Keratinocyte (primary cell): ENCODE data around the gene ATG10. TPM values are rescaled to one million over a fixed set of nuclear protein-coding genes. Genes with fewer than 3 reads are reported as not detected.
A peak's percentile ranks its signal among the peaks of the same experiment; 100 is the strongest.

ENCODE experiments used
- DNase-seq: peaks from one replicate; pipeline ENCODE4 v3.0.0-alpha.2; 2011; ENCODE audit warnings: low read depth, missing footprints, low spot score
- FAIRE-seq: peaks from 2 replicates; lab custom pipeline; 2011; peaks lifted over from hg19 to GRCh38; lab: Jason Lieb, UNC
- H2AFZ ChIP-seq: 2 replicates; pipeline ENCODE4 v1.6.0; 2012; ENCODE audit warnings: low read length, control low read depth, inconsistent platforms; ENCODE audit not compliant: control insufficient read depth
- H3K27ac ChIP-seq: 2 replicates; pipeline ENCODE4 v1.5.1; 2011; ENCODE audit warnings: low read length; ENCODE audit not compliant: control insufficient read depth, insufficient read depth
- H3K27me3 ChIP-seq: 3 replicates; pipeline ENCODE4 v1.6.0; 2011; ENCODE audit warnings: low read length; ENCODE audit not compliant: control insufficient read depth, insufficient read depth; ENCODE audit errors: extremely low read depth
- H3K36me3 ChIP-seq, 2 experiments: 2 replicates in 1 of 2; 3 replicates in 1 of 2; pipeline ENCODE4 v1.5.1; 2011; ENCODE audit warnings: low read length in 2 of 2, mild to moderate bottlenecking in 1 of 2; ENCODE audit not compliant: control insufficient read depth in 2 of 2, insufficient read depth in 2 of 2; ENCODE audit errors: extremely low read depth in 1 of 2
- H3K4me1 ChIP-seq: 3 replicates; pipeline ENCODE4 v1.5.1; 2011; ENCODE audit warnings: low read length; ENCODE audit not compliant: control insufficient read depth, insufficient read depth; ENCODE audit errors: extremely low read depth
- H3K4me2 ChIP-seq: 3 replicates; pipeline ENCODE4 v1.6.0; 2011; ENCODE audit warnings: low read depth, low read length; ENCODE audit not compliant: control insufficient read depth, insufficient read depth; ENCODE audit errors: extremely low read depth
- H3K4me3 ChIP-seq, 3 experiments: fragments of 200-600 bp in 1 of 3; sonication (generic) in 1 of 3; 2 replicates in 2 of 3; 3 replicates in 1 of 3; pipeline ENCODE4 v1.5.1; 2011 to 2016; ENCODE audit warnings: low read length in 3 of 3, mild to moderate bottlenecking in 3 of 3, control low read depth in 2 of 3, inconsistent platforms in 1 of 3, low read depth in 1 of 3, mixed read lengths in 1 of 3, mixed run types in 1 of 3, moderate library complexity in 1 of 3; ENCODE audit not compliant: control insufficient read depth in 2 of 3, insufficient read depth in 2 of 3; ENCODE audit errors: extremely low read depth in 1 of 3
- H3K79me2 ChIP-seq: 2 replicates; pipeline ENCODE4 v1.6.0; 2012; ENCODE audit warnings: low read length; ENCODE audit not compliant: control insufficient read depth, insufficient read depth
- H3K9ac ChIP-seq: 3 replicates; pipeline ENCODE4 v1.6.0; 2011; ENCODE audit warnings: low read length; ENCODE audit not compliant: control insufficient read depth, insufficient read depth; ENCODE audit errors: extremely low read depth
- H3K9me1 ChIP-seq: 3 replicates; pipeline ENCODE4 v1.6.0; 2011; ENCODE audit warnings: low read length; ENCODE audit not compliant: control insufficient read depth, insufficient read depth; ENCODE audit errors: extremely low read depth
- H3K9me3 ChIP-seq: 2 replicates; pipeline ENCODE4 v1.5.1; 2012; ENCODE audit warnings: low read depth, low read length; ENCODE audit not compliant: control insufficient read depth
- H4K20me1 ChIP-seq: 3 replicates; pipeline ENCODE4 v1.6.0; 2011; ENCODE audit warnings: low read length; ENCODE audit not compliant: control insufficient read depth, insufficient read depth; ENCODE audit errors: extremely low read depth
- EZH2 ChIP-seq: IDR thresholded peaks from one replicate; pipeline ENCODE4 v1.6.1; 2012; ENCODE audit warnings: inconsistent platforms, mild to moderate bottlenecking, low read length, moderate library complexity
- dilution Hi-C: fragments of 300-500 bp; cut with MboI; formaldehyde crosslinking; loops from one replicate; pipeline ENCODE4 v1.7.0; 2020; ENCODE audit warnings: low sequenced_read_pairs; ENCODE audit not compliant: extremely low pct_ligation_motif_present
- polyA plus RNA-seq, 5 experiments: library from polyadenylated mRNA; depleted of rRNA in 3 of 5; stranded (reverse) in 3 of 5; stranded (forward) in 1 of 5; unstranded in 1 of 5; fragments of >200 nt; gene quantifications; 1 replicate in 1 of 5; 2 replicates in 3 of 5; 3 replicates in 1 of 5; pipeline versions ENCODE4 v1.2.1 to v1.2.3, GENCODE V29; 2011 to 2012; ENCODE audit warnings: missing spikeins in 2 of 5, low read depth in 1 of 5, low replicate concordance in 1 of 5
- TF ChIP-seq, protein P1 (sequence below), 3 experiments: IDR thresholded peaks in 1 of 3; conservative IDR thresholded peaks in 1 of 3; optimal IDR thresholded peaks in 1 of 3; 2 replicates in 2 of 3; 3 replicates in 1 of 3; pipeline versions ENCODE3 to v1.5.1; 2011; ENCODE audit warnings: low read length in 3 of 3, mild to moderate bottlenecking in 3 of 3, moderate library complexity in 2 of 3, control low read depth in 1 of 3, inconsistent platforms in 1 of 3; ENCODE audit not compliant: insufficient read depth in 2 of 3; ENCODE audit errors: extremely low read depth in 1 of 3

The ATG10 gene
- polyA plus RNA-seq, 1 donor (not counting 4 experiments of a cell fraction or from before 2014, with no cell fraction given): 5.4 TPM

GRCh38 chr5:82162573-82162972 is 190.8 kb downstream of the ATG10 start:
- no peaks in the 10 kb centered on the region for H3K27me3 ChIP-seq
- dilution Hi-C loops: no loop called here

DNA sequence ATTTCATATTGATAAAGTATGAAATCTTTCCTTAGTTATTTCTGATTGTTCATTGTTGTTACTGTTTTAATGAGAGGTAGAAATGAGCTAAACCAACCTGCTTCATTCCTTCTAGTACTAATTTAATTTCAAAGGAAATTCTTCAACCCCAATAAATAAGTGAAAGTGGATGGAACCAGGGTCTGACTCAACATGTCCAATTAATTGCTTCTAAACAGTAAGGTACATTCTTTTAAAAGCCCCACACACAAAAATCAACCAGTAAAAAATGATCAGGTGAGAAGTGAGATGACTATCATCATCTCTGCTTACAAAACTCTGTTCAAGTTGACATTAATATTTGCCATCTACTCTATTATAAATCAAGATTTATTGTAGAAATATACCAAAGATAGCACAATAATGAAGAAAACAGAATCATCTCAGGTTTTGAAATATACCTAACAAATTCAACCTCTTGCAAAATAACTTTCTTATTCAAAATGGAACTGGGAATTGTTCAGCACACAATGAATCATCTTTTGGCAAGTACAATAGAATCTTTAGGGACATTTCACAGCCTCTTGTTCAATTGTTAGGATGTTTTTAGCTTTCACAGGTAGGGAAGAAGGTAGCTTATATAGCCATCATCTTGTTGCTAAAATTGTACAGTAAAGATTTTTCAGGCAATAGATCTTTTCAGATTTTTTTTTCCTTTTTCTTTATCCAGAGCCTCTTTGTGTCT is 191.8 kb downstream of the ATG10 start:
- H3K27ac ChIP-seq: peak overlapping the region; percentile 22
- no peak for FAIRE-seq
- H3K9ac ChIP-seq: no peak overlapping the region
- no peaks in the 10 kb centered on the region for H4K20me1 ChIP-seq
- no peaks in the 10 kb centered on the region for H3K9me3 ChIP-seq
- H3K36me3 ChIP-seq: no peaks in the 10 kb centered on the region
- H3K79me2 ChIP-seq: no peaks in the 10 kb centered on the region
- dilution Hi-C loops: no loop called here
- H2AFZ ChIP-seq: no peak overlapping the region
- TF ChIP-seq, protein P1, sequence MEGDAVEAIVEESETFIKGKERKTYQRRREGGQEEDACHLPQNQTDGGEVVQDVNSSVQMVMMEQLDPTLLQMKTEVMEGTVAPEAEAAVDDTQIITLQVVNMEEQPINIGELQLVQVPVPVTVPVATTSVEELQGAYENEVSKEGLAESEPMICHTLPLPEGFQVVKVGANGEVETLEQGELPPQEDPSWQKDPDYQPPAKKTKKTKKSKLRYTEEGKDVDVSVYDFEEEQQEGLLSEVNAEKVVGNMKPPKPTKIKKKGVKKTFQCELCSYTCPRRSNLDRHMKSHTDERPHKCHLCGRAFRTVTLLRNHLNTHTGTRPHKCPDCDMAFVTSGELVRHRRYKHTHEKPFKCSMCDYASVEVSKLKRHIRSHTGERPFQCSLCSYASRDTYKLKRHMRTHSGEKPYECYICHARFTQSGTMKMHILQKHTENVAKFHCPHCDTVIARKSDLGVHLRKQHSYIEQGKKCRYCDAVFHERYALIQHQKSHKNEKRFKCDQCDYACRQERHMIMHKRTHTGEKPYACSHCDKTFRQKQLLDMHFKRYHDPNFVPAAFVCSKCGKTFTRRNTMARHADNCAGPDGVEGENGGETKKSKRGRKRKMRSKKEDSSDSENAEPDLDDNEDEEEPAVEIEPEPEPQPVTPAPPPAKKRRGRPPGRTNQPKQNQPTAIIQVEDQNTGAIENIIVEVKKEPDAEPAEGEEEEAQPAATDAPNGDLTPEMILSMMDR (optimal IDR thresholded peaks at IDR 0.05 in 1 of 3, IDR thresholded peaks at IDR 0.05 in 1 of 3, conservative IDR thresholded peaks at IDR 0.05 in 1 of 3; ENCODE audit: extremely low read depth in 1 of 3, insufficient read depth in 2 of 3, low read length in 3 of 3): no peak
- H3K4me3 ChIP-seq: no peak overlapping the region
- no peak for DNase-seq
- no peaks in the 10 kb centered on the region for H3K27me3 ChIP-seq
- no peak overlapping the region for H3K4me2 ChIP-seq
- H3K4me1 ChIP-seq: peaks cover 35% of the 10 kb centered on the region
- no peaks in the 10 kb centered on the region for H3K9me1 ChIP-seq

More at GRCh38 chr5:82162573-82162972, 190.8 kb downstream of the ATG10 start:
- Histone ChIP-seq H3K4me2 (no peak overlapping the region), H3K9ac (no peak overlapping the region), H3K4me3 (no peak overlapping the region), H2AFZ (no peak overlapping the region), H3K27ac (no peak overlapping the region), H3K9me3 (no peaks in the 10 kb centered on the region), H3K9me1 (no peaks in the 10 kb centered on the region), H3K4me1 (peaks cover 37% of the 10 kb centered on the region), H3K79me2 (no peaks in the 10 kb centered on the region), H3K36me3 (no peaks in the 10 kb centered on the region), H4K20me1 (no peaks in the 10 kb centered on the region)
- DNase-seq: no peak
- FAIRE-seq: no peak
- no peak for TF ChIP-seq EZH2
- TF ChIP-seq, protein P1 (optimal IDR thresholded peaks at IDR 0.05 in 1 of 3, IDR thresholded peaks at IDR 0.05 in 1 of 3, conservative IDR thresholded peaks at IDR 0.05 in 1 of 3; ENCODE audit: extremely low read depth in 1 of 3, insufficient read depth in 2 of 3, low read length in 3 of 3): no peak
